NCI-H345 treated with DMSO at 0.1 percent for 48 hours (cell line): ENCODE data around the gene ABCF3.

Source experiments
- DNase-seq: peaks from one replicate; lab custom pipeline; 2025; ENCODE audit not compliant: unreplicated experiment; lab: John Stamatoyannopoulos, UW

The ABCF3 gene

GRCh38 chr3:184166671-184167070, 19.3 kb upstream of the ABCF3 start:
- DNase-seq, result no peak

DNA sequence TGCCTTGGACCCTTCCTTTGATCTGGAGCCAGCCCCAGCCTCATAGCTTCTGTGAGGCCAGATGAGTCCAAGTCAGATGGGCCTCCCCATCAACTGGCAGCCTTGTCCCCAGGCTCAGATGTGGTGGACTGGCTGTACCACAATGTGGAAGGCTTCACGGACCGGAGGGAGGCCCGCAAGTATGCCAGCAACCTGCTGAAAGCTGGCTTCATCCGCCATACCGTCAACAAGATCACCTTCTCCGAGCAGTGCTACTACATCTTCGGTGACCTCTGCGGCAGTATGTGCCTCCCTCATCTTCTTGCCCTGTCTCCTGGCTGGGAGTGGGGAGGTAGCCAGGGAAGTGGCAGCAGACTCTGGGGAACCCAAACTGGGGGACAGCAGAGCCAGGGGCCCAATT, 18.2 kb upstream of the ABCF3 start:
- DNase-seq, result no peak

GRCh38 chr3:184168363-184169120, 17.5 kb upstream of the ABCF3 start:
- no peak for DNase-seq

GRCh38 chr3:184169896-184170875, 15.8 kb upstream of the ABCF3 start:
- DNase-seq, result no peak

DNA sequence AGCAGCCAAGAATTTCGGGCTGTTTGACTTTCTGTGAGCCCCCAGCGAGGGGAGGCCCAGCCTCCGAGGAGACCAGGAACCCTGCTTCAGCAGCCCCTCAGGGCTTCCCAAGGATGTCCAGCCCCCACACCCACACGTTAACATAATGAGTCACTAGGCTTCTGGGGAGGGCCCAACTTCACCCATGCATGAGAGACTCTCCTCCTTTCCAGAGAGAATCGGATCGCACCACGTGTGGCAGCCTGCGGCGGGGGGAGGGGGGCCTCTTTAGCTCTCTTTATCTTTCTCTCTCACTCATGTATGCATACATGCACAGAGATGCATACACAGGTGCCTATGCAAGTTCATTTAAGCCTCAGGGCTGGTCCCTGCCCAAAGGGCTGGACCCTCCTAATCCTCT, 14.4 kb upstream of the ABCF3 start:
- no peak for DNase-seq

DNA sequence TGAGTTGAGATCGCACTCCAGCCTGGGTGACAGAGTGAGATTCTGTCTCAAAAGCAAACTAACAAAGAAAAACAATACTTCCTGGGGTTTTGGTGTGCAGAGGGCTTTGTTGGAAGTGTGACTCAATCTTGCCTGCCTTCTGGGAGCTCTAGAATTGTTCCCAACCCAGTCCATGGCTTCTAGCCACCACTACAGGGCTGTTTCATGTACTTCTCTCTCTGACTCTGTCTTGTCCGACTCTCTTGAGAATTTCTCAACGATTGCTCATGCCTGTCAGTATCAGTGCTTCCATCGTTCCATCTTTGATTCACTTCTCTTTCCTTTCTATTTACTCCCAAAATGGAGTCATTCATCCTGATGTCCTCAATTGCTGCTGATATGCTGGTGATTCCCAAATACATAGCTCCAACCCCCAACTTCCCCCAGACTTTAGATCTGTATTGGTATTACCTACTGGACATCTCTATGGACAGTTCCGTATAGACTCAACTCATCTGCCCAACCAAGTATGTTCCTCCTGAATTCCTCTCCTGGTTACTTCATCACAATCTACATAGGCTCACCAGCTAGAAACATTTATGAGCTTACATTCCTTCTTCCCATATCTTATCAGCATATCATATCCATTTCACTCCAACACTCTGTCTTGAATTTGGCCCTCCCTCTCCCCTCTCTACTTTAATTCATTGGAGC, 13.2 kb upstream of the ABCF3 start:
- no peak for DNase-seq

- no peak for DNase-seq
These were observed 12.7 kb upstream of the ABCF3 start for GRCh38 chr3:184173374-184173722.

GRCh38 chr3:184174284-184174645, 11.7 kb upstream of the ABCF3 start:
- no peak for DNase-seq

- peak; percentile 99 for DNase-seq
These were observed 11.1 kb upstream of the ABCF3 start, which contains the start of gene AP2M1 for GRCh38 chr3:184174646-184175492. Gene AP2M1 (plus strand): TSS chr3:184174855. CDS start chr3:184176994, 2,139 bp downstream.

GRCh38 chr3:184175506-184175905, 10.5 kb upstream of the ABCF3 start:
- no peak for DNase-seq

DNA sequence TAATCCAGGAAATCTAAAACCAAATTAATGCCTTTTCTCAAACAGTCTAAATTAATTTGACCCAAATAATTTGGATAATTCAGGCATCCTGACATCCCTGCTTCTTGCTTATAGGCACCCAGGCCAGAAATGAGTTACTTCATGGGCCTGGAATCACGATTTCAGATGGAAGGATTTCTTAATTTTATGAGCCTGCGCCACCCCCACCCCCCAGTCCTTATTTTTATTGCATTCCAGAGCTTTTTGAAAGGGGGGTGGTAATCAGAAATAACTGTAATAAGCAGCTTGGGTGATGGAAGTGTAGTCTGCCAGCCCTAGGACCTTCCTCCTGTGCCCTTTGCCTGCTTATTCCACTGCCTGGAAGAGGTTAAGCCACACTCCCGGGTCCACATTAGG, 10.0 kb upstream of the ABCF3 start:
- DNase-seq, result no peak

GRCh38 chr3:184176377-184177330, 9.3 kb upstream of the ABCF3 start:
- no peak for DNase-seq

DNA sequence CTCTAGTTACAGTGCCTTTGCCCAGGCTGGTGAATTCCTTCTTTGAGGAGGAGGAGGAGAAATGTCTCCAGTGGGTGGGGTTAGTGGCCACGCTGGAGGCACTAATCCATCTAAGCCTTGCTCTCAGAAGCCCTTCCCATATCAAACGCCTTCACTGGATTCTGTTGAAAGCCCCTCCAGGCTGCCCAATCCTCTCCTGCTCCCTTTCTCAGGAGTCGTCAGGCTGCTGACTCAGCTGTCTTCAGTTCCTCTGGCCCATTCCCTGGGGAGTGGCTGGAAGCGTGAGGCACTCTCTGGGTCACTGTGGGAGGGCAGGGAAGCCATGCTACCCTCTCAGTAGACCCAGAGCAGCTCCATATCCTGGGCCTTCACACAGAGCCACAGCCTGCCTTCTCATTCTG, 8.7 kb upstream of the ABCF3 start:
- no peak for DNase-seq

DNA sequence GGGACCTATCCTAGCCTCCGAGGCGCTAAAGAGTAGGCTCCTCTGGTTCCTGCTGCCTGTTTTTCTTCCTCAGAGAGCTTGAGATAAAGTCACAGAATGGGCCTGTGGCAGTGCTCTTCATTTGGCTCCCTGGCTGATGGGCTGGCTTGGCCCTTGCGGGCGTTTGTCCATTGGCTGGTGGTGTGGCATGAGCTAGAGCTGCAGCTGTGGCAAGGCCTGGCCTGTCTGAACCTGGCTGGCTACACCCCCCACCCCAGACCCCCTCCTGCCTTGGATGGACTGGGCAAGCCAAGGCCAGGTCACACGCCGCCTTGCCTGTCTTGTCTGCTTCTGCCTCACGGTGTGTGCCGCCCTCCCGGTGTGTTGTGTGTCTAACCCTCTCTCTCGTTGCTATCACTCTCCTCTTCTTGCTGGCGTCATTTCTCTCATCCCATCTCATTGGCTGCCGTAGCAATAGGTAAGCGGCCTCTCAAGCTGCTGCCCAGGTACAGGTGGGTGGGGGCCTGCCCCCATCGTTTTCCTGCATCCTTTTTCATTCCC, 8.2 kb upstream of the ABCF3 start:
- DNase-seq, result no peak

DNA sequence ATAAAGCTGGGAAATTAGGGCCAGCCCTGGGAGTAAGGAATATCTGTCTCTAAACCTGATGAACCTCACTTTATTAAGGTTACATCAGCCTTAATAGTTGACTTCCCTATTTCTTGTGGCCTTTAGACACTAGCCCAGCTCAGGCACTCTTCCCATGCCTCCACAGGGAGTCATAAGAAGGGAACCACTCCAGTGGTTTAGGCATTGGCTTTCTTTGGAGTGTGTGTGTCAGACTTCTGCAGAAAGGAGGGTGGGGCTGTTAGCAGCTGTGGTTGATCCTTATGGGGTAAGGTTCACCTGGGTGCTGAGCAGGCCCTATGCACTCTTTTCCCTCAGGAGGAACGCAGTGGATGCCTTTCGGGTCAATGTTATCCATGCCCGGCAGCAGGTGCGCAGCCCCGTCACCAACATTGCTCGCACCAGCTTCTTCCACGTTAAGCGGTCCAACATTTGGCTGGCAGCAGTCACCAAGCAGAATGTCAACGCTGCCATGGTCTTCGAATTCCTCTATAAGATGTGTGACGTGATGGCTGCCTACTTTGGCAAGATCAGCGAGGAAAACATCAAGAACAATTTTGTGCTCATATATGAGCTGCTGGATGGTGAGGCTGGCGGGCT, 7.4 kb upstream of the ABCF3 start:
- DNase-seq, result no peak

- no peak for DNase-seq
These were observed 5.8 kb upstream of the ABCF3 start for GRCh38 chr3:184180165-184180564.

DNA sequence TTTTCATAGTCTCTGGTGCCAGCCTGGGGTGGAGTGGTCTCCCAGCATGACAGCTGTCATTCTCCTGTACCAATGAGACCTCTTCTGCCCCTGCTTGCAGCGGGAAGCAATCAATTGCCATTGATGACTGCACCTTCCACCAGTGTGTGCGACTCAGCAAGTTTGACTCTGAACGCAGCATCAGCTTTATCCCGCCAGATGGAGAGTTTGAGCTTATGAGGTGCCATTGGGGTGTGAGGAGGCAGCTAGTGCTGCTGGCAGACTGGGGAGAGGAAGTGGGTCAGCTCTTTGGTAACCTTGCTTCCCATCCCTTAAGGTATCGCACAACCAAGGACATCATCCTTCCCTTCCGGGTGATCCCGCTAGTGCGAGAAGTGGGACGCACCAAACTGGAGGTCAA, 4.4 kb upstream of the ABCF3 start:
- no peak for DNase-seq

- no peak for DNase-seq
These were observed 2.3 kb upstream of the ABCF3 start for GRCh38 chr3:184183679-184184078.
